ENCODE measurements around the gene SDHAF3.
"Not testable (repeated sequence)": the region's sequence is repeated elsewhere in the genome, so short reads cannot be mapped to it uniquely, and the experiment has no call there.

The SDHAF3 gene

GRCh38 chr7:97128736-97129135, 11.2 kb downstream of the SDHAF3 start:
- no peak for TF ChIP-seq CTCF (IDR thresholded peaks at IDR 0.05; ENCODE audit: low read depth, low read length)
- no peak for DNase-seq (ENCODE audit: extremely low read depth, low read depth)

- DNase-seq (ENCODE audit: extremely low read depth, low read depth), result no peak
- no peak for TF ChIP-seq CTCF (IDR thresholded peaks at IDR 0.05; ENCODE audit: low read depth, low read length)
Measured at GRCh38 chr7:97130417-97131139, 13.1 kb downstream of the SDHAF3 start.

- no peak for DNase-seq (ENCODE audit: extremely low read depth, low read depth)
- TF ChIP-seq CTCF (IDR thresholded peaks at IDR 0.05; ENCODE audit: low read depth, low read length), result no peak
Measured at GRCh38 chr7:97133159-97133558, 15.7 kb downstream of the SDHAF3 start.

GRCh38 chr7:97138830-97139229, 21.3 kb downstream of the SDHAF3 start:
- no peak for TF ChIP-seq CTCF (IDR thresholded peaks at IDR 0.05; ENCODE audit: low read depth, low read length)
- DNase-seq (ENCODE audit: extremely low read depth, low read depth), result no peak

GRCh38 chr7:97145068-97145467, 27.6 kb downstream of the SDHAF3 start:
- peak; percentile 2 for DNase-seq (ENCODE audit: extremely low read depth, low read depth)
- peak; percentile 40 for TF ChIP-seq CTCF (IDR thresholded peaks at IDR 0.05; ENCODE audit: low read depth, low read length)

GRCh38 chr7:97149843-97150242, 32.3 kb downstream of the SDHAF3 start:
- TF ChIP-seq CTCF (IDR thresholded peaks at IDR 0.05; ENCODE audit: low read depth, low read length), result no peak

GRCh38 chr7:97155897-97156418, 38.5 kb downstream of the SDHAF3 start:
- no peak for TF ChIP-seq CTCF (IDR thresholded peaks at IDR 0.05; ENCODE audit: low read depth, low read length)
- DNase-seq (ENCODE audit: extremely low read depth, low read depth), result no peak

More at GRCh38 chr7:97149843-97150242, 32.3 kb downstream of the SDHAF3 start:
- no peak for DNase-seq (ENCODE audit: extremely low read depth, low read depth)

- not testable (repeated sequence) for DNase-seq (ENCODE audit: extremely low read depth, low read depth)
Measured at GRCh38 chr7:97159984-97160383, 42.5 kb downstream of the SDHAF3 start.

GRCh38 chr7:97161609-97162008, 44.1 kb downstream of the SDHAF3 start:
- DNase-seq (ENCODE audit: extremely low read depth, low read depth), result not testable (repeated sequence)
